ENCODE measurements around the gene ADAM11.

ADAM11 gene

DNA sequence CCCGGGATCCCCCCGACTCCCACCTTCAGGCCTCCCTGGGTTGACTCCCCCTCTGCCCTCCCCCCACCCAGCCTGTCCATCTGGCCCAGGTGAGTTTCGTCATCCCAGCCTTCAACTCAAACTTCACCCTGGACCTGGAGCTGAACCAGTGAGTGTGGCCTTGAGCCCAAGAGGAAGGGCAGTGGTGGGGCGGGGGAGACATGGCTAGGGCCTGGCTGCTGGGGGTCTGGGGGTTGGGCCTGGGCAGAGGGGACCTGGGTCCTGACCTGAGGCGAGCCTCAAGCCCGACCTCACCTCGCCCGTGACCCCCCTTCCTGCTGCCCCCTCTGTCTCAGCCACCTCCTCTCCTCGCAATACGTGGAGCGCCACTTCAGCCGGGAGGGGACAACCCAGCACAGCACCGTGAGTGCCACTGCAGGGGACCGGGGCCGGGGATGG, 10.9 kb downstream of the ADAM11 start:
- H3K36me3 ChIP-seq (ENCODE audit: insufficient read depth, low read length), result no peaks in the 10 kb centered on the region
- H3K4me1 ChIP-seq (ENCODE audit: control insufficient read depth, insufficient read depth, low read length), result no peaks in the 10 kb centered on the region
- no peak overlapping the region for H3K4me2 ChIP-seq (ENCODE audit: low read length)
- no peak overlapping the region for H3K4me3 ChIP-seq (ENCODE audit: low read length)
- no peaks in the 10 kb centered on the region for H3K9me3 ChIP-seq (replicated peaks; ENCODE audit: low read length)
- H3K27me3 ChIP-seq (ENCODE audit: control insufficient read depth, insufficient read depth, low read length), result peaks cover 39% of the 10 kb centered on the region
- no peak overlapping the region for H3K9ac ChIP-seq (ENCODE audit: low read depth, low read length)

DNA sequence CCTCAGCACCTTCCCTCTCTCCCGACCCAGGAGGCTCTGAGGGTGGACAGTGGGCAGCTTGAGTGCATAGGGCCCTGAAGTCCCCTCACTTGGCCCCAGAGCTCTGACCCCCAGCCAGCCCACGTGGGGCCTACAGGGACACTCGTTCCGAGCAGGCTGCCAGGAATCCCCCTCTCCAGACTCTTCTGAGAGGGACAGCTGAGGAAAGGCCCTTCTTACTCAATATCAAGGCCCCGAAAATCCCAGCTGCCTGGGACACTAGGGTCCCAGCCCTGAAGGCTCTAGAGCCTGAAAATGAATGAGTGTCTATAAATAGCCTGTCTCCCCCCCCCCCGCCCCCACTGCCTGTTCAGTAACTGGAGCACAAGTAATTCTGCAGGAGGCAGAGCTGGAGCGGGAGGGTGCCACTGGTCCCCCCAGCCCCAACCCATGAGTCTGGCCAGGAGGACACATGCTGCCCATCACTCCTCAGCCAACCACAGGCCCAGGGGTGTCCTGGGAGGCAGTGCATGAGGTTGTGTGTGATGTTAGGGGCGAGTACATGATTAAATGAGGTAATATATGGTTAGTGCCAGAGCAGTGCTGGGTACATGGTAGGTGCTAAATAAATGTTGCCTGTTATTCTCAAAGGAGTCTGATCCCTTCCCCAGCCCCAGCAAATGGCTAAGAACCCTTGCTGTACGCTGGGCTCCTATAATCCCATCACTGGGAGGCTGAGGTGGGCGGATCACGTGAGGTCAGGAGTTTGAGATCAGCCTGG, 11.6 kb downstream of the ADAM11 start:
- Histone ChIP-seq H3K27me3 (ENCODE audit: control insufficient read depth, insufficient read depth, low read length) (peaks cover 37% of the 10 kb centered on the region), H3K9ac (ENCODE audit: low read depth, low read length) (no peak overlapping the region), H3K4me3 (ENCODE audit: low read length) (no peak overlapping the region), H3K4me2 (ENCODE audit: low read length) (no peak overlapping the region), H3K36me3 (ENCODE audit: insufficient read depth, low read length) (no peaks in the 10 kb centered on the region), H3K9me3 (replicated peaks; ENCODE audit: low read length) (no peaks in the 10 kb centered on the region), H3K4me1 (ENCODE audit: control insufficient read depth, insufficient read depth, low read length) (peaks cover 5% of the 10 kb centered on the region)

DNA sequence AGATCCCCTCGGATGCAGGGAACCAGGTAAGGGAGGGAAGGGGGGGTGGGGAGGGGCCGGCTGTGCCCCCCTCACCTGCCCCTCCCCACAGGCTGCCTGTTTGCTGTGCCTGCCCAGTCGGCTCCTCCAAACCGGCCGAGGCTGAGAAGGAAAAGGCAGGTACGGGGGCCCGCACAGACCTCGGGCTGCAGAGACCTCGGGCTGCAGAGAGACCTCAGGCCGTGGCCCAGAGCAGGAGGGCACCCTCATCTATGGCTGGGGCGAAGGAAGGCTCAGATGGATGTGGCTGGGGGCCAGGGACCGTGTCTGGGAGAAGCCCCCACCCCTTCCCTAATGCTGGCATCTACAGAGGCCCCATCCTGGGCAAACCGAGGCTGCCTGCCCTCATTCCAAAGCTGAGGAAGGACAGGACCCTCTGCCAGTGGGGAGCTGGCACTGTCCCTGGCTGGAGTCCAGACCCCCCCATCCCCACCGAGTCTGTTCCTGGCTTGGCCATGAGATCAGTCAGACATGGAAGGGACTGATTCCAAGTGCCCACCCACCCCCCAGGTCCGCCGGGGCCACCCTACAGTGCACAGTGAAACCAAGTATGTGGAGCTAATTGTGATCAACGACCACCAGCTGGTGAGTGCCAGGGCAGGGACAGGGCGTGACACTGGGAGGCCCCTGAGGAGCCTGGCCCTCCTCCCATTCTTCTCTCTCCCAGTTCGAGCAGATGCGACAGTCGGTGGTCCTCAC, 13.7 kb downstream of the ADAM11 start:
- Histone ChIP-seq H3K4me1 (ENCODE audit: control insufficient read depth, insufficient read depth, low read length) (peaks cover 11% of the 10 kb centered on the region), H3K27me3 (ENCODE audit: control insufficient read depth, insufficient read depth, low read length) (peaks cover 26% of the 10 kb centered on the region), H3K4me3 (ENCODE audit: low read length) (no peak overlapping the region), H3K9me3 (replicated peaks; ENCODE audit: low read length) (no peaks in the 10 kb centered on the region), H3K36me3 (ENCODE audit: insufficient read depth, low read length) (no peaks in the 10 kb centered on the region), H3K9ac (ENCODE audit: low read depth, low read length) (no peak overlapping the region), H3K4me2 (ENCODE audit: low read length) (no peak overlapping the region)

DNA sequence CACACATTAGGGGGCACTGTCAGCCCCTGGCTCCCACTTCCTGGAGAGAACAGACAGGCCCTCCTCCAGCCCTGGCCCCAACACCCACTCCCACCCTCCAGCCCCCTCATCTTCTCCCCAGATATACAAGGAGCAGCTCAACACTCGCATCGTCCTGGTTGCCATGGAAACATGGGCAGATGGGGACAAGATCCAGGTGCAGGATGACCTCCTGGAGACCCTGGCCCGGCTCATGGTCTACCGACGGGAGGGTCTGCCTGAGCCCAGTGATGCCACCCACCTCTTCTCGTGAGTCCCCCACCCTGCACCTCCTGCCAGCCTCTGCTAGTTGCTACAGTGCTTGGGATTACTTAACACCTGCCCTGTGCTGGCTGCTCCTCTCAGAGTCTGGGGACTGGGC, 14.4 kb downstream of the ADAM11 start:
- H3K4me2 ChIP-seq (ENCODE audit: low read length), result no peak overlapping the region
- H3K9me3 ChIP-seq (replicated peaks; ENCODE audit: low read length), result no peaks in the 10 kb centered on the region
- no peak overlapping the region for H3K4me3 ChIP-seq (ENCODE audit: low read length)
- no peak overlapping the region for H3K9ac ChIP-seq (ENCODE audit: low read depth, low read length)
- no peaks in the 10 kb centered on the region for H3K36me3 ChIP-seq (ENCODE audit: insufficient read depth, low read length)
- H3K4me1 ChIP-seq (ENCODE audit: control insufficient read depth, insufficient read depth, low read length), result peaks cover 11% of the 10 kb centered on the region
- H3K27me3 ChIP-seq (ENCODE audit: control insufficient read depth, insufficient read depth, low read length), result peaks cover 26% of the 10 kb centered on the region

DNA sequence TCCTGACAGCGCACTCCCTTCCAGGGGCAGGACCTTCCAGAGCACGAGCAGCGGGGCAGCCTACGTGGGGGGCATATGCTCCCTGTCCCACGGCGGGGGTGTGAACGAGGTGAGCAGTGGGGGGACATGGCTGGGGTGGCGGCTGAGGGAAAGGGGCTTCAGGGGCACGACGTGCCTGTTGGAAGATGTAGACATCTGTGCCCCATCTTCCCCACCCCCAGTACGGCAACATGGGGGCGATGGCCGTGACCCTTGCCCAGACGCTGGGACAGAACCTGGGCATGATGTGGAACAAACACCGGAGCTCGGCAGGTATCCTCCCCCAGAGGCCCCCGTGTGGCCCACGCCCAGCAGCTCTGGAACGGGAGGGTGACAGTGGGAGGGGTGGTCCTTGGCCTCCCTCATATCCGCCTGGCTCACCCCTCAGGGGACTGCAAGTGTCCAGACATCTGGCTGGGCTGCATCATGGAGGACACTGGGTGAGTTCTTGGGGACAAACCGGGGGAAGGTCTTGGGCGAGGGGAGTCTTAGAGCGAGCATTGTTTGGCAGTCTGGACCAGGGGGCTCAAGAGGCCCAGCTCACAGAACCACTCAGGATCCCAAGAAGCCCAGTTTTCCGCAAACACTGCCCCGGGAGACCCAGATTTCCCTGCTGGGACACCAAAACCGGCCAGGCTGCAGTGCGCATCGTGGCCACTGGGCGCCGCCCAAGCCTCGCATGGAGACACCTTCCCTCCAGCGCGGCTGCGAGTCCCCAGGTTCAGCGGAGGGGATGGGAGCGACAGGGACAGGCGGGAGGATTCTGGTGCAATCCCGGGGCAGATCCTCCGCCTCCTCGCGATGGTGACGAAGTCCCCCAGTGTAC, 15.7 kb downstream of the ADAM11 start:
- Histone ChIP-seq H3K36me3 (ENCODE audit: insufficient read depth, low read length) (no peaks in the 10 kb centered on the region), H3K9ac (ENCODE audit: low read depth, low read length) (no peak overlapping the region), H3K4me2 (ENCODE audit: low read length) (peak overlapping the region; percentile 99), H3K27me3 (ENCODE audit: control insufficient read depth, insufficient read depth, low read length) (peaks cover 23% of the 10 kb centered on the region), H3K9me3 (replicated peaks; ENCODE audit: low read length) (no peaks in the 10 kb centered on the region), H3K4me3 (ENCODE audit: low read length) (peak overlapping the region; percentile 77), H3K4me1 (ENCODE audit: control insufficient read depth, insufficient read depth, low read length) (peaks cover 18% of the 10 kb centered on the region)

DNA sequence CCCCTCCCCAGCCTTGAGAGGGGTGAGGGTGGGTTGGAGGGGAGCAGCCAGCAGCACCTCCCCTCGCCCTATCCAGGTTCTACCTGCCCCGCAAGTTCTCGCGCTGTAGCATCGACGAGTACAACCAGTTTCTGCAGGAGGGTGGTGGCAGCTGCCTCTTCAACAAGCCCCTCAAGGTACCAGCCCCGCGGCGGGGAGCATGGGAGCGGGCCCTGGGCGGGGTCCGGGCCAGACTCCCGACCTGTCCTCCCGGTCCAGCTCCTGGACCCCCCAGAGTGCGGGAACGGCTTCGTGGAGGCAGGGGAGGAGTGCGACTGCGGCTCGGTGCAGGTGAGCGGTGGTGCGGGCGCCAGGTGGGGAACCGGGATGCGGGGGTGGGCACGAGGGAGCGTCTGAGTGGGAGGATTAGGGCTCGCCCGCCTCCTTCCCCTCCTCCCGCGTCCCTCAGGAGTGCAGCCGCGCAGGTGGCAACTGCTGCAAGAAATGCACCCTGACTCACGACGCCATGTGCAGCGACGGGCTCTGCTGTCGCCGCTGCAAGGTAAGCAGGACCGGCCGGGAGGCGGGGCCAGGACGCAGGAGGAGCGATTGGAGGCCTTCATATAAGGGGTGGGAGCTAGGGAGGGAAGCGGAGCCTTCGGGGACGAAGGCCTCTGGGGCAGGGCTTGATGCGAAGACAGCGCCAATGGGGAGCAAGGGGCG, 16.5 kb downstream of the ADAM11 start:
- H3K4me3 ChIP-seq (ENCODE audit: low read length), result peak overlapping the region; percentile 77
- no peaks in the 10 kb centered on the region for H3K9me3 ChIP-seq (replicated peaks; ENCODE audit: low read length)
- H3K4me2 ChIP-seq (ENCODE audit: low read length), result peak overlapping the region; percentile 99
- H3K9ac ChIP-seq (ENCODE audit: low read depth, low read length), result no peak overlapping the region
- peaks cover 20% of the 10 kb centered on the region for H3K4me1 ChIP-seq (ENCODE audit: control insufficient read depth, insufficient read depth, low read length)
- H3K27me3 ChIP-seq (ENCODE audit: control insufficient read depth, insufficient read depth, low read length), result peaks cover 23% of the 10 kb centered on the region
- H3K36me3 ChIP-seq (ENCODE audit: insufficient read depth, low read length), result no peaks in the 10 kb centered on the region

DNA sequence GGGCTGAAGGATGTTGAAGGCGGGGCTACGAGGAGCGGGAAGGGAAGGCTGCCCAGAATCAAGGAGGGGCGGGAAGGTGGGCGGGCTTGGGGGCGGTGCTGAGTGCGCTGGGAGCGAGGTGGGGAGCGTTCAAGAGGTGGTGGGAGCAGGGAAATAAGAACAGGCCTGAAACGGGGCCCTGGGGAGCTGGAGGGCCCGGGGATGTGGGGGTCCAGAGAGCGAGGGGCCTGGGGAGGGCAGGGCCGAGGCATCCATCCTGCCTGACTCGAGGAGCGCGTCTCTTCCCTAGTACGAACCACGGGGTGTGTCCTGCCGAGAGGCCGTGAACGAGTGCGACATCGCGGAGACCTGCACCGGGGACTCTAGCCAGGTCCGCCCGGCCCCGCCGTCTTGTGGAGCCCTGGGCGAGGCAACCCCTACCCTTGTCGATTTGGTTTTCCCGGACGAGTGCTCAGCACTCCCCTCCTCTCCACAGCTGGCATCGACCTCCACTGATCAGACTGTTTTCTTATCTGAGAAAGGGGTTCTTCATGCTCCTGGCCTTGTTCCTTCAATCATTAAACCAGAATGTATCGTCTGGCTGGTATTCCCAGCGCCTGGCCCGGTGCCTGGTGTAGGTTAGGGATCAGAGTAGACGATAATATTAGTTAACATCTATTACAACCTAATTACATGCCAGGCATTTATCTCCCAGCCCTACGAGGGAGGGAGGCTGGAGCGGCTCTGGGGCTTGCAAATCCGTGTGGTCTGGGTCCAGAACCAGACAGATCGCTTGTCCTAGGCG, 17.2 kb downstream of the ADAM11 start:
- H3K9ac ChIP-seq (ENCODE audit: low read depth, low read length), result peak overlapping the region; percentile 25
- peaks cover 20% of the 10 kb centered on the region for H3K4me1 ChIP-seq (ENCODE audit: control insufficient read depth, insufficient read depth, low read length)
- H3K4me3 ChIP-seq (ENCODE audit: low read length), result peak overlapping the region; percentile 77
- H3K9me3 ChIP-seq (replicated peaks; ENCODE audit: low read length), result no peaks in the 10 kb centered on the region
- H3K27me3 ChIP-seq (ENCODE audit: control insufficient read depth, insufficient read depth, low read length), result peaks cover 23% of the 10 kb centered on the region
- H3K36me3 ChIP-seq (ENCODE audit: insufficient read depth, low read length), result no peaks in the 10 kb centered on the region
- peak overlapping the region; percentile 99 for H3K4me2 ChIP-seq (ENCODE audit: low read length)

DNA sequence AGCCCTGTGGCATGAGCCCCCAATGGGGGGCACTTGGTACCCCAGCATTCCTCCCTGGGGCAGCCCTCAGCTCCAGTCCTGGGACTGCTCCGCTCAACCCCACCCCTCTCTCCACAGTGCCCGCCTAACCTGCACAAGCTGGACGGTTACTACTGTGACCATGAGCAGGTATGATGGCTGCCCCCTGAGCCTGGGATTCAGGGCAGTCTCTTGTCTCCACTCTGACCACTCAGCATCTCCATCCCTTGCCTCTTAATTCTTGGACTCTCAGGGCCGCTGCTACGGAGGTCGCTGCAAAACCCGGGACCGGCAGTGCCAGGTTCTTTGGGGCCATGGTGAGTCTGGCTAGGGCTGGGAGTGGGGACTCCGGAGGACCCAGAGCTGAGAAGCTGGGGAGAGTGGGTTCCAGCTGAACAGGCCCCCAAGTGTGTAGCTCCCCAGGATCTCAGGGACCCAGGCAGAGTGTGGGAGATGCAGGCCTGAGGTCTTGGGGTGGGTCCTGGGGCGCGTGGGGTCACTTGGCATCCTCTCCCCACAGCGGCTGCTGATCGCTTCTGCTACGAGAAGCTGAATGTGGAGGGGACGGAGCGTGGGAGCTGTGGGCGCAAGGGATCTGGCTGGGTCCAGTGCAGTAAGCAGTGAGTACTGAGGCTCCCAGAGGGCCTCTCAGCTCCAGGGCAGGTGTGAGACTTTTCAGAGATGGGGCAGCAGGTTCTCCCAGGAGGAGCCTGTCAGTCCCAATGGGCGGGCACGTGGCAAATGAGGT, 18.0 kb downstream of the ADAM11 start:
- Histone ChIP-seq H3K4me1 (ENCODE audit: control insufficient read depth, insufficient read depth, low read length) (peaks cover 27% of the 10 kb centered on the region), H3K9ac (ENCODE audit: low read depth, low read length) (no peak overlapping the region), H3K9me3 (replicated peaks; ENCODE audit: low read length) (no peaks in the 10 kb centered on the region), H3K36me3 (ENCODE audit: insufficient read depth, low read length) (no peaks in the 10 kb centered on the region), H3K4me3 (ENCODE audit: low read length) (no peak overlapping the region), H3K4me2 (ENCODE audit: low read length) (peak overlapping the region; percentile 99), H3K27me3 (ENCODE audit: control insufficient read depth, insufficient read depth, low read length) (peaks cover 16% of the 10 kb centered on the region)

DNA sequence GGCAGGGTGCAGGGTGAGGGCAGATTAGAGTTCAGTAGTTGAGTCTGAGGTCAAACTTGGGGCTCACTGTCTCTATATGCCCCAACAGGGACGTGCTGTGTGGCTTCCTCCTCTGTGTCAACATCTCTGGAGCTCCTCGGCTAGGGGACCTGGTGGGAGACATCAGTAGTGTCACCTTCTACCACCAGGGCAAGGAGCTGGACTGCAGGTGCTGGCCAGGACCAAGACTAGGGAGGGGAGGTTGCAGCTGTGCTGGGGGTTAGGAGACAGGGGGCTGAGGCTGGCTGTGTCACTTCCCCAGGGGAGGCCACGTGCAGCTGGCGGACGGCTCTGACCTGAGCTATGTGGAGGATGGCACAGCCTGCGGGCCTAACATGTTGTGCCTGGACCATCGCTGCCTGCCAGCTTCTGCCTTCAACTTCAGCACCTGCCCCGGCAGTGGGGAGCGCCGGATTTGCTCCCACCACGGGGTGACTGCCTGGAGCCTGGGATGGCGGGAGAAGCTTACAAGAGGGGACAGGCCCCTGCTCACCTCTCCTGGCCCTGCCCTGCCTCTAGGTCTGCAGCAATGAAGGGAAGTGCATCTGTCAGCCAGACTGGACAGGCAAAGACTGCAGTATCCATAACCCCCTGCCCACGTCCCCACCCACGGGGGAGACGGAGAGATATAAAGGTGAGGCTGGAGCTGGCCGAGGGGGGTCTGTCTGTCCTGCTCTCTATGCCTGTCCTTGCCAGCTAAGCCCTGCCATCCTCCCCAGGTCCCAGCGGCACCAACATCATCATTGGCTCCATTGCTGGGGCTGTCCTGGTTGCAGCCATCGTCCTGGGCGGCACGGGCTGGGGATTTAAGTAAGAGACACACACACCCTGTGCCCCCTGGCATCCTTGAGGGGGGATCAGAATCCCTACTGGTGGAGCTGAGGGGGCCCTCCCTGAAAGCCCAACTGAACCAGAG, 18.9 kb downstream of the ADAM11 start:
- Histone ChIP-seq H3K4me3 (ENCODE audit: low read length) (no peak overlapping the region), H3K27me3 (ENCODE audit: control insufficient read depth, insufficient read depth, low read length) (peaks cover 10% of the 10 kb centered on the region), H3K4me2 (ENCODE audit: low read length) (no peak overlapping the region), H3K36me3 (ENCODE audit: insufficient read depth, low read length) (no peaks in the 10 kb centered on the region), H3K9ac (ENCODE audit: low read depth, low read length) (no peak overlapping the region), H3K9me3 (replicated peaks; ENCODE audit: low read length) (no peaks in the 10 kb centered on the region), H3K4me1 (ENCODE audit: control insufficient read depth, insufficient read depth, low read length) (peaks cover 27% of the 10 kb centered on the region)

Data from skeletal muscle satellite cell (primary cell).